Osteoblast (primary cell): ENCODE data around the gene ATP13A2. TPM values are rescaled to one million over a fixed set of nuclear protein-coding genes. Genes with fewer than 3 reads are reported as not detected.
A peak's percentile ranks its signal among the peaks of the same experiment; 100 is the strongest.

Experiments
- DNase-seq: peaks from one replicate; pipeline ENCODE4 v3.0.0; 2011; ENCODE audit warnings: low spot score, mixed read lengths; ENCODE audit not compliant: insufficient read length; ENCODE audit errors: missing footprints
- H2AFZ ChIP-seq: 2 replicates; pipeline ENCODE4 v1.6.0; 2011; ENCODE audit warnings: mild to moderate bottlenecking, low read length
- H3K27ac ChIP-seq: 2 replicates; pipeline ENCODE4 v1.5.1; 2011; ENCODE audit warnings: mild to moderate bottlenecking, low read depth, low read length, moderate library complexity
- H3K27me3 ChIP-seq: 2 replicates; pipeline ENCODE4 v1.6.0; 2012; ENCODE audit warnings: mild to moderate bottlenecking, control low read depth, inconsistent platforms, low read length, moderate library complexity; ENCODE audit not compliant: insufficient read depth
- H3K36me3 ChIP-seq: 2 replicates; pipeline ENCODE4 v1.5.1; 2011; ENCODE audit warnings: mild to moderate bottlenecking, low read length, control low read depth, moderate library complexity; ENCODE audit not compliant: insufficient read depth
- H3K4me1 ChIP-seq: 2 replicates; pipeline ENCODE4 v1.5.1; 2011; ENCODE audit warnings: mild to moderate bottlenecking, low read length, control low read depth, moderate library complexity; ENCODE audit not compliant: insufficient read depth
- H3K4me2 ChIP-seq: 2 replicates; pipeline ENCODE4 v1.6.0; 2011; ENCODE audit warnings: mild to moderate bottlenecking, low read length; ENCODE audit not compliant: insufficient read depth
- H3K4me3 ChIP-seq: fragments of 200-600 bp; sonication (generic); 3 replicates; pipeline ENCODE4 v1.5.1; 2012; ENCODE audit warnings: mild to moderate bottlenecking, low read length, inconsistent platforms; ENCODE audit not compliant: insufficient read depth
- H3K79me2 ChIP-seq: 2 replicates; pipeline ENCODE4 v1.6.0; 2012; ENCODE audit warnings: mild to moderate bottlenecking, low read length, control low read depth, inconsistent platforms; ENCODE audit not compliant: insufficient read depth
- H3K9me3 ChIP-seq: 2 replicates; pipeline ENCODE4 v1.5.1; 2011; ENCODE audit warnings: low read depth, low read length, control low read depth
- H4K20me1 ChIP-seq: 2 replicates; pipeline ENCODE4 v1.6.0; 2012; ENCODE audit warnings: mild to moderate bottlenecking, low read length, control low read depth; ENCODE audit not compliant: insufficient read depth
- total RNA-seq: library from RNA; depleted of rRNA; stranded (reverse); fragments of >200 nt; gene quantifications from 2 replicates; pipeline ENCODE4 v1.2.3, GENCODE V29; 2012
- TF ChIP-seq, protein P1 (sequence below): IDR thresholded peaks from 2 replicates; pipeline ENCODE4 v1.5.1; 2011; ENCODE audit warnings: mild to moderate bottlenecking, low read depth, low read length, moderate library complexity; ENCODE audit errors: extremely low read depth

ATP13A2 gene
- total RNA-seq, 1 donor = 34.4 TPM

DNA sequence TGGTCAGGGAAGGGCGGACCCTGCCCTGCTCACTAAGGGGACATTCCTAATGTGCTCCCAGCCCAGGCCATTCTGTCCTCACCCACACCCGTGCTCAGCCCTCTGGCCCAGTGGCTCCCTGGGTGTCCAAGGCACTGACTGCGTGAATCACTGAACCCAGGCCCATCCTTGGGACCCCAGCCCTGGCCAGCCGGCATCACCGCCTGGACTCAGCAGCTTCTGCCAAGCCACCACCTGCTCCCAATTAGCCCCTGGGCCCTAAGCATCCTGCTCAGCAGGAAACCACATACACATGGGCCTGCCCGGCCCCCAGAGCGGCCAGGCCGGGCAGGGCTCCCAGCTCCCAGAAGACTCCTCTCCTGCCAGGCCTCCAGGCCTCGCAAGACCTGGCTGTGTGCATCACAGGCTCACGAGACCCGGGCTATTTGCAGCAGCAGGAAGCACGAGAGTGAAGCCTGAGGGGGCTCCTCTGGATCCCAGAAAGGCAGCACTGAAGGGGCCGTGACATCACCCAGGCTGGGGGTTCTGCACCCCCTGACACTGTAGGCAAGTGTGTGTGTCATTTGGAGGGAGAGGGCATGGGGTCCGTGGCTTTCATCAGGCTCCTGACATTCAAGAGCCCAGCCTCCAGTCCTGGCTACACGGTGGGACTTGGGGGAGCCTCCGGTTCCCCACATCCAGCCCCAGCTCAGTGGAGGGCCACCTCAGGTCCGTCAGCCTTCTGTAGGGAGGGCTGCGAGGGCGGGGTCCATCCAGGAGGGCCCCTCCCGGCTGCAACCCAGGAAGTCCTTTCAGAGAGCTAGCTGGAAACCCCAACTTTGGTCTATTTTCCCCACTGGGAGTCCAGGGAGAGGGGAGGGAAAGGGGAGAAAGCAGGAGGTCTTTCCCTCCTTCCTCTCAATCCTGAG, 32.9 kb downstream of the ATP13A2 start:
- Histone ChIP-seq H3K4me1 (peaks cover 34% of the 10 kb centered on the region), H3K4me3 (peak overlapping the region; percentile 78), H3K9me3 (no peaks in the 10 kb centered on the region), H3K4me2 (peak overlapping the region; percentile 83), H3K36me3 (peaks cover 13% of the 10 kb centered on the region), H3K79me2 (peaks cover 24% of the 10 kb centered on the region), H4K20me1 (peaks cover 28% of the 10 kb centered on the region), H3K27ac (peak overlapping the region; percentile 51), H3K27me3 (no peaks in the 10 kb centered on the region), H2AFZ (no peak overlapping the region)
- TF ChIP-seq, protein P1, sequence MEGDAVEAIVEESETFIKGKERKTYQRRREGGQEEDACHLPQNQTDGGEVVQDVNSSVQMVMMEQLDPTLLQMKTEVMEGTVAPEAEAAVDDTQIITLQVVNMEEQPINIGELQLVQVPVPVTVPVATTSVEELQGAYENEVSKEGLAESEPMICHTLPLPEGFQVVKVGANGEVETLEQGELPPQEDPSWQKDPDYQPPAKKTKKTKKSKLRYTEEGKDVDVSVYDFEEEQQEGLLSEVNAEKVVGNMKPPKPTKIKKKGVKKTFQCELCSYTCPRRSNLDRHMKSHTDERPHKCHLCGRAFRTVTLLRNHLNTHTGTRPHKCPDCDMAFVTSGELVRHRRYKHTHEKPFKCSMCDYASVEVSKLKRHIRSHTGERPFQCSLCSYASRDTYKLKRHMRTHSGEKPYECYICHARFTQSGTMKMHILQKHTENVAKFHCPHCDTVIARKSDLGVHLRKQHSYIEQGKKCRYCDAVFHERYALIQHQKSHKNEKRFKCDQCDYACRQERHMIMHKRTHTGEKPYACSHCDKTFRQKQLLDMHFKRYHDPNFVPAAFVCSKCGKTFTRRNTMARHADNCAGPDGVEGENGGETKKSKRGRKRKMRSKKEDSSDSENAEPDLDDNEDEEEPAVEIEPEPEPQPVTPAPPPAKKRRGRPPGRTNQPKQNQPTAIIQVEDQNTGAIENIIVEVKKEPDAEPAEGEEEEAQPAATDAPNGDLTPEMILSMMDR = no peak
- peak; percentile 100 for DNase-seq

DNA sequence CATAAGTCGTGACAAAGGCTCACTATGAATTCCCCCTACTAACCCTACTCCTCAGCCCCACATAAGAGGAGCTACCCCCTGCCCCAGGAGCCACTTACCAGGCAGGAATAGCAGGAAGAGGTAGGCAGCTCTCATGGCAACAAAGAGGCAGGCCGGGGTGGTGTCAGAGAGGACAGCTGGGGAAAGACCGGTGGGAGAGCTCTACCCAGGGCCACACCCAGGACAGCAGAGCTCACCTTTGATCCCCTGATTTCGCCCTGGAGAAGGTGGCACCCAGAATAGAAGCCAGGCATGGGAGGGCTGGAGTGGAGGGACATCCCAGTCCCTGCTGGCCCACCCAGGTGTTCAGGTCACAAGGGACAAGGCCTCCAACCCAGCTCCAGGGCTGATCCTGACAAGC, 33.6 kb downstream of the ATP13A2 start:
- H3K4me1 ChIP-seq = peaks cover 34% of the 10 kb centered on the region
- H4K20me1 ChIP-seq = peaks cover 30% of the 10 kb centered on the region
- peaks cover 18% of the 10 kb centered on the region for H3K36me3 ChIP-seq
- no peaks in the 10 kb centered on the region for H3K27me3 ChIP-seq
- TF ChIP-seq, protein P1 = no peak
- DNase-seq = no peak
- H3K4me2 ChIP-seq = peak overlapping the region; percentile 83
- no peaks in the 10 kb centered on the region for H3K9me3 ChIP-seq
- H3K27ac ChIP-seq = peak overlapping the region; percentile 51
- peaks cover 24% of the 10 kb centered on the region for H3K79me2 ChIP-seq
- H3K4me3 ChIP-seq = no peak overlapping the region
- no peak overlapping the region for H2AFZ ChIP-seq

DNA sequence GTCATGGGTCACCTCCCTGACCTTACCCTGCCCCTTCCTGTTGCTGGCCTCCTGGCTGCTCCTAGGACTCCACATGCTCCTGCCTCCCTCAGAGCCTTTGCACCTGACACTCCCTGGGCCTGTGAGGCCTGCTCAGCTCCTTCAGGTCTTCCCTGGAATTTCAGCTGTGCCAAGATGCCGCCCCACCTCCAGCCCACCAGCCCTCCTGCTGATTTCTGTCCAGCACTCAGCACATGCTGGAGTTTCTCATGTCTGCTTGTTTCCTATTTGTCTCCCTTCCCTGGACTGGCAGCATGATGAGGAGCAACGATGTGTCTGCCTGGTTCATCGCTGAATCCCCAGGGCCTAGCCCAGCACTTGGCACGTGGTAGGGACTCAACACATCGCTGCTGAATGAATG, 34.4 kb downstream of the ATP13A2 start:
- H3K27ac ChIP-seq = no peak overlapping the region
- H4K20me1 ChIP-seq = peaks cover 33% of the 10 kb centered on the region
- H3K79me2 ChIP-seq = peaks cover 24% of the 10 kb centered on the region
- no peak overlapping the region for H3K4me3 ChIP-seq
- peaks cover 34% of the 10 kb centered on the region for H3K4me1 ChIP-seq
- peak; percentile 89 for DNase-seq
- TF ChIP-seq, protein P1 = no peak
- H3K4me2 ChIP-seq = no peak overlapping the region
- H3K36me3 ChIP-seq = peaks cover 21% of the 10 kb centered on the region
- H2AFZ ChIP-seq = no peak overlapping the region
- H3K9me3 ChIP-seq = no peaks in the 10 kb centered on the region
- no peaks in the 10 kb centered on the region for H3K27me3 ChIP-seq

DNA sequence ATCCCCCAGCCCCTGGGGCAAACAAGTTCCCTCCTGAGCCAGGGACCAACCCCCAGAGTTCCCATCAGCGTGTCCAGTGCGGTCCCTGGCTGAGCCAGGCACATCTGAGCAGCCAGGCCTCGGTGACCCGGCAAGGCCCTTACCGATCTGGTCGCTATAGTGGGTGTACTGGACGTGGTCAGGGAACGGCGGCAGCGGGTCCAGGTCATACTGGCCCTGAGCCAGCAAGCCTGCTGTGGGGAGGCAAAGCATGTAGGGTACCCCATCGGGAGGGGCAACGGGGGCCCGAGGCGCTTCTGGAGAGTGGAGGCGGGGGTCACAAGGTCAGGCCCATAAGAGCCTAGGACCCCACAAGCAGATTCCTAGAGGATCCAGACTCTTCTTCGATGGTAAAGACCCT, 34.8 kb downstream of the ATP13A2 start:
- Histone ChIP-seq H3K27ac (no peak overlapping the region), H3K36me3 (peaks cover 24% of the 10 kb centered on the region), H3K4me3 (no peak overlapping the region), H3K79me2 (peaks cover 24% of the 10 kb centered on the region), H3K4me2 (no peak overlapping the region), H3K4me1 (peaks cover 31% of the 10 kb centered on the region), H4K20me1 (peaks cover 33% of the 10 kb centered on the region), H3K27me3 (no peaks in the 10 kb centered on the region), H3K9me3 (no peaks in the 10 kb centered on the region), H2AFZ (no peak overlapping the region)
- no peak for DNase-seq
- TF ChIP-seq, protein P1 = no peak
